Measurements from ENCODE around the gene CPEB1. TPM values are rescaled to one million over a fixed set of nuclear protein-coding genes. Genes with fewer than 3 reads are reported as not detected.

CPEB1 gene
- total and polyA plus RNA-seq, 2 of the 13 experiments (the other 11 are each of a cell fraction or from before 2014, with no cell fraction given) = 0.03 to 0.07 TPM

- TF ChIP-seq ZNF512B (CRISPR knock-in tag; IDR thresholded peaks at IDR 0.05; ENCODE audit: borderline replicate concordance) (no peak), GMEB2 (CRISPR knock-in tag; IDR thresholded peaks at IDR 0.05; ENCODE audit: low read depth) (no peak), ZBTB42 (CRISPR knock-in tag; IDR thresholded peaks at IDR 0.05) (no peak), ZNF883 (CRISPR knock-in tag; IDR thresholded peaks at IDR 0.05; ENCODE audit: not compliant biosample characterization) (no peak), SALL1 (CRISPR knock-in tag; IDR thresholded peaks at IDR 0.05) (no peak), SP1 (IDR thresholded peaks at IDR 0.05) (no peak), SP1 (CRISPR knock-in tag; IDR thresholded peaks at IDR 0.05) (no peak), ATRX (CRISPR knock-in tag; IDR thresholded peaks at IDR 0.05; ENCODE audit: borderline replicate concordance) (no peak), FOXA3 (CRISPR knock-in tag; IDR thresholded peaks at IDR 0.05) (peak; percentile 50; the same call in 1 of the 2 replicates), IRX3 (CRISPR knock-in tag; IDR thresholded peaks at IDR 0.05; ENCODE audit: borderline replicate concordance, low read depth) (no peak), ZFY (CRISPR knock-in tag; IDR thresholded peaks at IDR 0.05) (no peak), MED13 (CRISPR knock-in tag; IDR thresholded peaks at IDR 0.05) (no peak), ZNF780A (CRISPR knock-in tag; IDR thresholded peaks at IDR 0.05) (no peak), ZNF703 (CRISPR knock-in tag; IDR thresholded peaks at IDR 0.05; ENCODE audit: borderline replicate concordance) (no peak), ZSCAN29 (CRISPR knock-in tag; conservative IDR thresholded peaks at IDR 0.05) (no peak), ZBTB37 (CRISPR knock-in tag; IDR thresholded peaks at IDR 0.05) (no peak), TEAD3 (CRISPR knock-in tag; optimal IDR thresholded peaks at IDR 0.05; ENCODE audit: borderline replicate concordance) (no peak), HMGXB4 (CRISPR knock-in tag; IDR thresholded peaks at IDR 0.05; ENCODE audit: borderline replicate concordance in 1 of 2, low read depth in 1 of 2) (no peak), KLF16 (CRISPR knock-in tag; IDR thresholded peaks at IDR 0.05) (no peak), BCLAF1 (IDR thresholded peaks at IDR 0.05) (no peak), KDM5A (IDR thresholded peaks at IDR 0.05; ENCODE audit: borderline replicate concordance, low read length) (no peak)
Measured at GRCh38 chr15:82566690-82567089, 80.5 kb downstream of the CPEB1 start (continued).

Data from HepG2 (cell line).